GM19043 (cell line): ENCODE results near the gene SEMG1.

Experiments
- ATAC-seq: cut with Tn5 transposase; IDR thresholded peaks from one replicate; pipeline ENCODE4 v1.9.1; 2021; ENCODE audit warnings: low read depth; ENCODE audit not compliant: unreplicated experiment

Gene SEMG1

DNA sequence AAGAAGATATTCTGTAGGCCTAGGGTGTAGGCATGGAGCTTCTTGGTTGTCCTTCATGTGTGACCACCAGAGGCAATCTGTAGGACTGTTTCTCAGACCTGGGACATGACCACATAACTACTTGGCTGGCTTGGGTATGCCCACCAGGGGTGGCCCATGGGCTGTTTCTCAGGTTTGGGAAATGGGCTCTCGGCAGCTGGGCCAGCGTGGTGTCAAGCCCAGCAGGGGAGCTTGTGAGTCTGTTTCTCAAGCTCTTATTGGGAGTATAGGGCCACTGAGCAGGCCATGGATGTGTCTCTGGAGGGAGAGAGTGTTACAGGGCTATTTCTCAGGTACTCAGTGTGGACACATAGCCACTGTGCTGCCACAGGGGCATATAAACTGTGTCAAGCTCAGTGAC is 11.8 kb downstream of the SEMG1 start:
- no peak for ATAC-seq

DNA sequence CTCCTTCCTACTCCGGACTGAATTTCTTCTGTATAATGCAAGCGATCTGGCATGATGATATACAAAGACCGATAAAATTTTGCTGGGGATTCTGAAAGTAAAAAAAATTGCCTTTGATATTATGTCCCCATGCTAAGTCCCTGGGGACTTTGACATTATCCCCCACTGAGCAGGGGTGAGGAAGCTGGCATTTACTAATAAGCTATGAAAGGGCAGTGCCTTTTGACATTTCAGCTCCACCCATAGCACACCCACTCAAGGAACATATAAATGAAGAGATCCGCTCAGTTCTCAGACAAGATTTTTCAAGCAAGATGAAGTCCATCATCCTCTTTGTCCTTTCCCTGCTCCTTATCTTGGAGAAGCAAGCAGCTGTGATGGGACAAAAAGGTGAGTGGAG is 14.2 kb downstream of the SEMG1 start, which contains the start of gene SEMG2:
Gene SEMG2, plus strand, starts transcription at position 298 of the 400 bp plus-strand sequence. Its CDS starts 17 bp downstream, at position 315.
- ATAC-seq, result no peak

DNA sequence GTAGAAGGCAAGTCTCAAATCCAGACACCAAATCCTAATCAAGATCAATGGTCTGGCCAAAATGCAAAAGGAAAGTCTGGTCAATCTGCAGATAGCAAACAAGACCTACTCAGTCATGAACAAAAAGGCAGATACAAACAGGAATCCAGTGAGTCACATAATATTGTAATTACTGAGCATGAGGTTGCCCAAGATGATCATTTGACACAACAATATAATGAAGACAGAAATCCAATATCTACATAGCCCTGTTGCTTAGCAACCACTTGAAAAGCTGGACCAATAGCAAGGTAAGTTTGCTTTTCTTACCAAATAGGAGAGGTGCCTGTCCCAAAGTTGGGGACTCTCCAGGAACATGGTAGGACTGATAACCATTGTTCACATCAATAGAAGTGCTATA is 16.3 kb downstream of the SEMG1 start:
- ATAC-seq, result no peak

DNA sequence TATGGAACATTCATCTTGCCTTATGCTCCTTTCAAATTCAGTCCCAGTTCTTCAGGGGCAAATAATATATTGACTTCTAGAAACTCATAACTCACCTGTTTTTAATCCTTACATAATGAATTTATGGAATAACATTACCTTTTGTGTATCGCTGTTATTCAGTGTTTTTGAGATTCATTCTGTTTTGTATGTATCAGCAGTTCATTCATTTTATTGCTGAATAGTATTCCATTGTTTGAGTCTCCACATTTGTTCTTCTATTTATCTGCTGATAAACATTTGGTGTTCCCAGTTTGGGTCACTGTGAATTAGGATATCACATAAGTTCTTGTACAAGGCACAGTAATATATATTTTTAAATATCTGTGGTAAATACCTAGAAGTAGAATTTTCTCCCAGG is 19.5 kb downstream of the SEMG1 start:
- no peak for ATAC-seq

DNA sequence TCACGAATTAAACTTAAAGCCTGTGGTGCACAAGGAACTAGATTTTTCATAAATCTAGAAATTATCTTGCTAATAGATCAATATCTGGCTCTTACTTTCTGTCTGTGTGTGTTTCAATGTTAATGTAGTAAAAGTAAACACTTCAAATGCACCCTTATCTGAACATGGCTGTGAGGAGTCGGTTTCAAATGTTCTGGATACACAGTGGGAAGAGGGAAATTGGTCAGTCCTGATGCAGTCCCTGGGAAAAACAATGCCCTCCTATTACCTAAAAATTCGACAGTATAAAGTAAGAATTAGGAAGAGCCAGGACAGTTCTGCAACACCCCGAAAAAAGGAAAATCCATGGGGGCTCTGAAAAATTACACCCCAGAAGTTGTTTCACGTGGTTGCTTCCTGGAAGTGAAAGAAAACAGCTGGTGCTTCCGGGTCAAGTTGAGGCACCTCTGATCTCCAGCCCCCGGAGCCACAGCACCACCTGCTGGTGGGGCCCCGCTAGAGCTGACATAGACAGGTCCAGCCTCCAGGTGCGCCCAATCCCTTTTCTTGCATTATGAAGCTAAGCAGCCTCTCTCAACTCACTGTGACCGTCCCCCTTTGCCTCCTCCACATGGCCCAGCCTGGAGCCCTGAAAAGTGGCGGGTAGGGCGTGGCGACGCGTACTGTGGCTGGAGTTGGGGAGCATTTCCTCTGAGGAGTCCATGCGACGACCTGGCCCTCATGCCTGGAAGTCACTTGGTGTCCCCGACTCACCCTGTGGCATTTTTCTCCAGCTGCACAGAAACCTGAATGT is 22.6 kb downstream of the SEMG1 start:
- no peak for ATAC-seq

DNA sequence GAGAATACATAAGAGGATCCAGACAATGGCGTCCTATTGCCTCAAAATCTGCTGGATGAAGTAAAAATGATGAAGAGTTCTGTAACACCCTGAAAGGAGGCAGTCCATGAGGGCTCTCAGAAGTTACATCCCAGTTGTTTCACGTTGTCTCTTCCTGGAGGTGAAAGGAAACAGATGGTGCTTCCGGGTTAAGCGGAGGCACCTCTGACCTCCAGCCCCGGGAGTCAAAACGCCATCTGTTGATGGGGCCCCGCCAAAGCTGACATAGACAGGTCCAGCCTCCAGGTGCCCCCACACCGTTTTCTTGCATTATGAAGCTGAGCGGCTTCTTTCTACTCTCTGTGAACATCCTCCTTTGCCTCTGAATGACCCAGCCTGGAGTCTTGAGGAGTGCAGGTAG is 23.8 kb downstream of the SEMG1 start:
- ATAC-seq, result no peak

DNA sequence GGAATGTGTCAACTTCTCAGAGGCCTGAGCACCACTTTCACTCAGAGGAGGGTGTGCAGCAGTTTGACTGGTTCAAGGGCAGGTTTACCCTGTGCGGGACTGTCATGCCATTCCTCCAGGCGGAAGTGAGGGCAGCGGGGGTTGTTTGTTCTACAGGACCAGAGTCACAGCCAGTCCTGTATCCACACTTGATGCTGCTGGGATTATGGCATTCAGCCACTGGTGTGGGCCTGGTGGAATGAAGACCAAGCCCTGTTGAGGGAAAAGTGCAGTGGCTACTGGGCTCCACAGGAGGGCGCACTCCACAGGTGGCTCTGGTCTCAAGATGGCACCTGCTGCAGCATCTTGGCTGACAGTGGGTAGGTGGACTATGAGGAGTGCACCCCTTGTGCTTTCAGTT is 29.2 kb downstream of the SEMG1 start:
- ATAC-seq, result no peak

DNA sequence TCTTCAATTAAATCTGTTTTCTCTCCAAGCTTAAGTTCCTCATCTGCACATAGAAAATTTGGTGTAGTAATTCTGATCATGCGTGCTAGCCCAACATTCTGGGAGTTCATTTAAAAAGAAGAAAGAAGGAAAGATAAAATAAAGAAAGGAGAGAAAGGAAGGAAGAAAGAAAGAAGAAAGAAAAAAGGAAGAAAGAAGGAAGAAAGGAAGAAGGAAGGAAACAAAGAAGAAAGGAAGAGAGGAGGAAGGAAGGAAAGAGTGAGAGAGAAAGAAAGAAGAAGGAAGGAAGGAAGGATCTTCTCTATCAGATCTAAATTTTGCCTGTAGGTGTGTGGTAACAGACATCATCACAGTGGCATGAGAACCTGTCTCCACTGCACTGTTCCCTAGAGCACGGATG is 31.3 kb downstream of the SEMG1 start:
- ATAC-seq, result no peak

DNA sequence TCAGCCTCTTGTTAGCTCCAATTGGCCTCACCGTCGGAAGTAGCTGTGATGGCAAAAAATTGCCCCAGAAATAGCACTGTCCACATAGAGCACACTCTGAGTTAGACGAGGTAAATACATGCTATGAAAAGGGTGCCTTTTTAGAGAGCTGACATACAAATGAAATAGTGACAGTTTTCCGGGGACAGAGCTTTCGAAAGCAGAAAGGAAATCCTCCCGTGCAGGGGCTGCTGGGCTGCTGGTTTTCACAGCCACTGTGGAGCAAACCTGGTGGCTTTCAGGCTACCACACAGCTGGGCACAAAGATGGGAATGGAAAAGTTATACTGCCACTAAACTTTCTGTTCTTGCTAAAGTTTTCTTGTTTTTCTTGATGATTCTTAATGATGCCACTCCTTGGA is 39.3 kb downstream of the SEMG1 start:
- ATAC-seq, result no peak

DNA sequence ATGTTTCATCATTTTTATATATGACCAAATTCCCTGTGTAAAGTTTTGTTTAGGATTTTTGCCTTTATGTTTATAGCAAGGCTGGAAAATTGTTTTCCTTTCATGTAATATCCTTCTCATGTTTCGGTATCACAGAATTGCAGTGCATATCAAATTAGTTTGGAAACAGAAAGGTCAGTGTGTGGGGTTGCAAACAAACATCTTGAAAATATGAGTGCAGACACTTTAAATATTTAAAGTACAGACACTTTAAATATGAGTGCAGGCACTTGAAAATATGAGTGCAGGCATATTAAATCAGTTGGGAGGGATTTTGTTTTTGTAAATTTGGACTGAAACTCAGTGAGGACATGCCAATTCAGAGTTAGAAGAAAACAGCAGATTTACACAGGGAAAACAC is 41.0 kb downstream of the SEMG1 start:
- no peak for ATAC-seq

DNA sequence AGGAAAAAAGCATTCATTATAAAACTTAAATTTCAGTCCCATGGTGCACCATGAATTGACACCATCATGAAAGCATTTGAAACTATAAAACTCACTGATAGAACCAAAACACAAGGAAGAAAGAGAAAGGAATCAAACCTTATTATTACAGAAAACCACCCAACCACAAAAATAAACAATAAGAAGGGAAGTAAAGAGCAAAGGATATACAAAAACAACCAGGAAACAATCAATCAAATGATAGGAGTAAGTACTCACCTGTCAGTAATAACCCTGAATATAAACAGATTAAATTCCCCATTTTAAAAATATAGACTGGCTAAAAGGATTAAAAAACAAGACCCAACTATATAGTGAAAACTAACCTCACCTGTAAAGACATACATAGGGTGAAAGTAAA is 41.8 kb downstream of the SEMG1 start:
- ATAC-seq, result no peak

DNA sequence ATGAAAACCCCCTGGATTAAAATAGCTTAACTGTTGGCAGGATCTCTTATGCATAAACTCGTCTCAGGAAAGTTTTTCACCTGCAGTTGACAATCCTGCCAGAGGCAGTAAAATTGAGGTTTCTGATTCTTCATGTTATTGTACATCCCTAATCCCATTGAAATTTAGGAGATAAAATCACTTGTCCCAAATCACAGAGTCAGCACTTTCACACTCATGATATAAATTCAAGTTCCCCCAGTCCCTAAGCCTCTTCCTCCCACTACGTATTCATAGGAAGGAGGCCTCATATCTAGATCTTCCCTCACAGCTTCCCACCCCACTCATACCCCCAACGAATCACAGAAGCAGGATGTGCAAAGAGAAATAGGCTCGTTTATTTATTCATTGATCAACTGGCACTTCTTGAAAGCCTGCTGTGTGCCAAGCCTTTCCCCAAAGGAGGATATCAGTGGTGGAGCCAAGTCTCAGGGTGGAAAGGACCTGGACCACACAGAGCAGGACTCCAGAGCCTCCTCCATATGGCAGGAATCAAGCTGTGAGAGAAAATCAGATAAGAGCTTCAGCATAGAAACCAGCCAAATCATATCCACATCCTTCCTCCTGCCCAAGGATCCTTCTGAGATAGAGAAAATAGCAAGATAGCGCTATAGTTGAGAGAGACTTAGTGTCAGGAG is 45.2 kb downstream of the SEMG1 start:
- ATAC-seq, result no peak

DNA sequence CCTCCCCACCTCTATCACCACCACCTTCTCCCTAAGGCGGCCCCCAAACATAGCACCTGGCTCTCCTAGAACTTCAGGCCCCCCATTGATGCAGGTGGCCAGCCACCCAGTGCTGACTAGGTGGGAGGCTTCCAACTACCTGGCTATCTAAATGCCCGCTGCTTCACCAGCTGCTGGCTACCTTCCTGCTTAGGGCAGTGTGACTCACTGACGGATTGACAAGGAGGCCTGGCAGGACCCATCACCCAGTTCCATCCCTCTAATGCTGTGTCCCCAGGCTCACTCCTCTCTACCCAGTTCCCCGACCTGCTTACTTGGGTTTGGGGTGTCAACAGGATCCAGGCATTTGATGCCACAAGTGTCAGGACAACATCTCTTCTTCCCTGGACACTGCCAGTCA is 46.4 kb downstream of the SEMG1 start:
- no peak for ATAC-seq

DNA sequence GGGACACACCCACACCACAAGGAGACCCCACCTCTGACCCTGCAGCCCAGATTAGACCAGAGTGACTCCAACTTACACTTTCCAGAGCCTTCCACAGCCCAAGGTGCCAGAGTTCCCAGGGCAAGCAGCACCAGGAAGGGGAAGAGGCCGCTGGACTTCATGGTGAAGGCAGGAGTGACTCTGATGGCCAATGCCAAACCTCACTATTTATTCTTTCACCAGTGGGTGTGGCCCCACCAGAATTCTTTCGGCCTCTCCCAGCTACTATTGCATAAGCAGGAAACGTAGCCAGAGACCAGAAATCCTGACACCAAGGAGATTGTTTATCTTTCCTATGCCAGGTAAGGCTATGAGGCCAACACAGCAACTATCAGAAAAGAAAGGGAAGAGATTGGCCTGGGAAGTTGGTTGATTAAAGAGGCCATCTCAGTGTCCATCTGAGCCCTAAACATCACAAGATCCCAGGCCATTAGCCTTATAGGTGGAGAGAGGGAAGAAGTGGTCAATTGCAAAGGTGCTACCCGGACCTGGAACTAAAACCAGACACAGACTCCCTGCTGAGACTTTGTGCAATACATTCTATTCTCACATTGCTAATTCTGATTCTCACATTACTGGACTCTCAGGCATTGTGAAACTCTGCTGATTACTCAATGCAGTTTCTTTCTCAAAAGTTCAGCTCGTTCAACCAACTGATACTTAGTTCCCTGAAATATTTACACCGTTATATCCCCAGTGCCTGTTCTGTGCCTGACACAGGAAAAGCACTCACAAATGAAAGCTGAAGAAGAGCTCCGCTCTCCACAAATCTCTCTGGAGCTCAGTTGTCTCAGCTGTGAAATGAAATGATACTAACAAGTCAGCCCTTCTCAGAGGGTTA is 47.8 kb downstream of the SEMG1 start, which contains the start of gene SLPI:
Gene SLPI, minus strand, starts transcription at position 182 of the 880 bp plus-strand sequence. Its CDS starts 21 bp downstream, at position 161.
- no peak for ATAC-seq

DNA sequence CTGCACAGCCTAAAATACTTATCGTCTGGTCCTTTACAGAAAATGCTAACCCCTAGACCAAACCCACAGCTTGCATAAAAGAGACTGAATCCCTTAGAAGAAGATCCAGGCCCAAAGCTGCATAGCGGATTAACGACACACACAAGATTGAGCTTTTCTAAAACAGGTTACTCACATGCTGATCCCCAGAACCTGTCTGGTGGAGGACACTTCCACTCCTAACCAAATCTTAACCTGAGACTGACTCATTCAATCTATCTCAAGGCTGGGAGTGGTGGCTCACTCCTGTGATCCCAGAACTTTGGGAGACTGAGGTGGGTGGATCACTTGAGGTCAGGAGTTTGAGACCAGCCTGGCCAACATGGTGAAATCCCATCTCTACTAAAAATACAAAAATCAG is 50.3 kb downstream of the SEMG1 start:
- ATAC-seq, result no peak

DNA sequence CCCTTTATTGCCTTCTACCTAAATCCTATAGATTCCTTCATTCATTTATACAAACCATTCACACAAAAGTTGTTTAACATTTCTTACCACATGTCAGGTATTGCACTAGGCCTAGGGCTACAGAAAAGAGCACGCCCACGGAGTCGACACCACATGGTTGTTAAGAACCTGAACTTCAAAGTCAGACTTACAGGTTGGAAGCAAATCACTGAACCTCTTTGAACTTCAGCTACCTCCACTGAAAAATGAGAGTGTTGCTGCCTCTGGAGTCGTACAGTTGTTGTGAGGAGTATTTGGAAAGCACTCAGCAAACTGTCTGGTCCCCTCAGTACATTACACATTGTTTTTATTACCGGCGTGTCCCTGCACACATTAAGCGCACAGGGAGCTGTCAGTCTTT is 50.9 kb downstream of the SEMG1 start:
- no peak for ATAC-seq

DNA sequence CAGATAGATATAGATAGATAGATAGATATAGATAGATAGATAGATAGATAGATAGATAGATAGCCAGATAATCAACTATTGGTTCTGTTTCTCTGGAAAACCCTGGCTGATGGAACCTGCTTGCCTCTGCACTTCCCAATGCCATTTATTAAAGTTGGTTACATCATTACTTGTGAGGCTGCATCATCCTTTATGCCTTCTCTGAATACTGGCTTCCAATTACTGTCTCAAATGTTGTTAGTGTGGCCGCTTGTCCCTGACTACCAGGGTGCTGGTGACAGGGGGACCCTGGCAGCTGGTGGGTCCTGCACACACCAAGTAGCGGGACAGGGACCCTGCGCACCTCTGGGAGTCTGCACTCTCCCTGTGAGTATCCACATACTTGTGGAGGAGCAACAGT is 51.4 kb downstream of the SEMG1 start:
- no peak for ATAC-seq

DNA sequence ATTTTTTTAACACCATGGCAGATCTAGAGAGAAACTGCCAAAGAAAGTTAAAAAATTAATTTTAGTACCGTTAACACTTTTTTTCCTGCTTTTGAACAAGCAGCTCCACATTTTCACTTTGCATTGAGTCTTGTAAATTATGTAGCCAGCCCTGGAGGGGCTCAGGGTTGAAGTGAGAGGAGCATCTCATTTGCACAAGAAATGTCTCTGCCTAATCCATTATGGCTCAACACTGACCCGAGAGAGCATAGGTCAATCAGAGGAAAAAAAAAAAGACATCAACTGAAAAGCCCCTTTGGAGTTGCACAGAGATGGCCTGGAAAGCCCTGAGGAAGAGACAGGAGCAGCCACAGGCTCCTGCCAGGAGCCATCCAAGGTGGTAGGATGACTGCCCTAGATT is 51.8 kb downstream of the SEMG1 start:
- ATAC-seq, result no peak
